HG03097 (cell line): ENCODE data around the gene PKP2.
A peak's percentile ranks its signal among the peaks of the same experiment; 100 is the strongest.

Source experiments
- ATAC-seq: cut with Tn5 transposase; IDR thresholded peaks from one replicate; pipeline ENCODE4 v1.9.1; 2021; ENCODE audit not compliant: unreplicated experiment, low FRiP score

PKP2 gene

DNA sequence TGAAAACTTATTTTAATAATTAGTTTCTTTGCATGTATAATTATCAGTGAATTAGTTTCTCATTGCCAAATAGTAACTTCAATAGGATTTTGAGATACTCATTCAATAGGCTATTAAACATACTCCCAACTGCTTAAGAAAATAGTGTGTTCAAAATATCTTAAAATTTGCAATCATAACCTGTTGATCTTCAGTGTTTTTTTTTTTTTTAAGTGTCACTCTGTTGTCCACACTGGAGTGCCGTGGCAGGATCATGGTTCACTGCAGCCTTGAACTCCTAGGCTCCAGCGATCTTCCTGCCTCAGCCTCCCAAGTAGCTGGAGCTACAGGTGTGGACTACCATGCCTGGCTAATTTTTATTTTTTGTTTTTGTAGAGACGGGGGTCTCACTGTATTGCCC is 139.4 kb downstream of the PKP2 start:
- no peak for ATAC-seq

DNA sequence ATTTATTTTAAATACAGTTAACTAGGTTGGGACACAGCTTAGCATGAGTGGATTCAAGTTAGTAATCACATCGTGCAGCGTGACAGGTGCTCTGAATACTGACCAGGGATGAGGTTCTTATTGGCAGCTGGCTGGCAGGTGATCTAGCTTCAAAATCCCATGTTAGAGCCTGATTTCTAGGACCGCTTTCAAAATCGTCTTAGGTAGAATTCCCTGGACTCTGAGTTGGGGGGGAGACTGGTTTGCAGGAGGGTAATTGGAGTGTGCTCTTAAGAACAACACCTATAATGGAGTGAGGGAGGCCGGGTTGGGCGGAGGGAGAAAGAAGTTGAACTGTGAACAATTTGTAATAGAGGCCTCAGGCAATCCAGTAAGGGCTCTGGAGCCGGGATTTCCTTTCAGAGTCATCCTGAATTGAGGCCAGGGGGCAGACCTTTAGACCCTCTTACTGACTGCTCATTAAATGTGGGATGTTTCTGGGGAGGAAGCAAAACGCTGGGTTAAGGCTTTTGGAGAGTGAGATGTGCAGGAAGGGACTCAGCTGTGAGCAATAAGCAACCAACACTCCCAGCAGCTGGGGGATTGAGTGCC is 140.0 kb downstream of the PKP2 start:
- no peak for ATAC-seq

DNA sequence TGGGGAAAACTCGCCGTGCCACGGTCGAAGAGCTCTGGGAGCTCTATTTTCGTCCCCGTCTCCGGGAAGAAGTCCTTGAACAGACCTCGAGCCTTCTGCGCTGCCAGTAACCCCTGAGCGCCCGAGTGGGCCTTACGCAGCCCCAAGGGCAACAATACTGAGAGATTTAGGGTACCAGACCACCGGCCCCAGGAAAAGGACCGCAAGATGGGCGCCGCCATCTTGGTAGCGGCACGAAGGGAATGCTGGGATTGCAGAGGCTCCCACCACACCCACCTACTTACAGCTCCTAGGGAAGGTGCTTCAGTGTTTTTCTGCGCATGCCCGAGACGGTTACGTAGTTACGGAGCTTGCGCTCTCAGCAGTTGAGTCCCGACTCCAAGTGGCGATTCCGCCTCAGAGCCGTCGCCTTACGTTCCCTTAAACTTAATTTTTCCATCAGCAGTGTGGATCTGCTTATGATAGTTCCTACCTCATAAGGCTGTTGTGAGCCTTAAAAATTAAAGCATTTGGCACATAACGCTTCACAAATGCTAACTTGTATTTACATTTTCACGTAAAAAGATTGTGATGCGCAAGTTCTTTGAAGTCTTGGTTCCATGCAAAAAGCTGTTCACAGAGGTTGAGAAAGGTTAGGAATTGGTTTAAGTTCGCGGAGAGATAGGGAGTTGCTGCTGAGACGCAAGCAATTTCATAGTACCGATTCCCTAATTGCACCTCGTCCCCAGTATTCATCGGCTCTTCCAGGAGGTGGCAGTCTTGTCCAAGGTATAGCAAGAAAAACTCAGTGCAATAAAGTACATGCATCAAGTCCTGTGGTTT is 140.7 kb downstream of the PKP2 start, which contains the start of gene YARS2:
Gene YARS2, minus strand, starts transcription at position 244 of the 822 bp plus-strand sequence. Its CDS starts 23 bp downstream, at position 221.
- ATAC-seq = peak; percentile 92

DNA sequence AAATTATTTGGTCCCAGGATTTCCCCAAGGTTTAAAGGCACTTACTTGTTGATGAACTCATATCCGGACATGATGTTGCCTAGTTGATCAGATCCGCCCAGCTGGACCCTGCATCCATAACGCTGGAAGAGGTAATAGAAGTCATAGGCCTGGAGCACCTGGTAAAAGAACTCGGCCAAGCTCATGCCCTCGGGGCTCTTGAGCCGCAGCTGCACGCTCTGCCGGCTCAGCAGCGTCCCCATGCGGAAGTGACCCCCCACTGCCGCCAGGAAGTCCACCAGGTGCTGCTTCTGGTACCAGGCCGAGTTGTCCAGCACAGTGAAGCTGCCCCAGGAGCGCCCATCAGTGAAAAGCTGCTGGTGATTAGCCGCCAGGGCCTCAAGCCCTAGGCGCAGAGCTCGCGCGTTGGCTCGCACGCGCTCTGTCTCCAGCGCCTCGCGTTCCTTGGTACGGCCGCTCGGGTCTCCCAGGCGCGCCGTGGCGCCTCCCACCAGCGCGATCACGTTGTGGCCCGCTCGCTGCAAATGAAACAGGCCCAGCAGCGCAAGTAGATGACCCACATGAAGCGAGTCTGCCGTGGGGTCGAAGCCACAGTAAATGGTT is 141.4 kb downstream of the PKP2 start:
- ATAC-seq = peak; percentile 73

DNA sequence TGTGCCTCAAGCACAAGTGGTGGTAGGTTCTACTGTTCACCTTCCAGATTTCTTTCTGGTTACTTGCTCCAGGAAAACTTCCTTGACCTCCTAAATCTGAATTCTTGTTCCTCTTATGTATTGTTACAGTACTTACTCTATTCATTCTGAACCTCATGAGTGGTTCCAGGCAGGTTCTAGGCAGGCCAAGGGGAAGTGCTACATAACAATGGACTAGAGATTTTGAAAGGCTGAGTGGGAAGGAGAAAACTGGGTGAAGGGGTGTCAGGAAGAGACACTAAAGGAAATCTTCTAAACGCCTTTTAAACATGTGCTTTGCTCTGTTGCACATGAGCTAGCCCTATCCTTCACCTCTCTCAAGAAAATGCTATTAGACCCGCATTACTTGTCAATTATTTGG is 142.5 kb downstream of the PKP2 start:
- ATAC-seq = no peak

DNA sequence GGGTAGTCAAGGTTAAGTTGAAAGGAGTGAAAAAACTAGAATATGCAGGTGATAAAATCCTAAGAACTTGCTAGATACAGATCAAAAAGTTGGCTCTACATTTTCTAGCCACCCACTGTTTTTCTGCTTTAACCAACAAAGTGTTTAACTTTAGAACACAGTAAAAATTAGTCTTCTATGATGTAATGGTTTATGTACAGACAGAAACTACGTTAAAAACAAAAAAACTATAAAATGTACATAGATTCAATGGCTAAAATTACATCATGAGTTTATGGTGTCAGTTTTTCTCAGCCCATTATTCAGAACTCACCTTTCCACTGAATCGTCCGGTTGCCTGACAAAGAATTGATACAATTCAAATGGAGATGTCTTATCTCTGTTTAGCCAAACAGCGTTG is 143.0 kb downstream of the PKP2 start:
- ATAC-seq = no peak

DNA sequence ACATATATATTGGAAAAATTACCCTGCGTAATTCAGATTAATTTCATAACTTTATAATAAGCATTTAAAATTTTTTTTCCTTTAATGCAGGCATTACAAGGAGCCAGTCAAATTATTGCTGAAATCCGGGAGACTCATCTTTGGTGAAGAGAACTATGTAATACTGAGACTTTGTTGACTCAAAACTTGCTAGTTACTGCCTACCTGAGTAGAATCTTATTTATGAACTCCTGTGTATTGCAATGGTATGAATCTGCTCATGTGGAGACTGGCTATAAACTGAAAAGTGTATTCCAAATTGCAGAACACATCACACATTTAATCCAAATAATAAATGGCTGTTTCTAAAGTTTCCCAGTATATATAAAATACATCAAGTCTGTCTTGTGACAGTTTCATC is 153.3 kb downstream of the PKP2 start:
- no peak for ATAC-seq

DNA sequence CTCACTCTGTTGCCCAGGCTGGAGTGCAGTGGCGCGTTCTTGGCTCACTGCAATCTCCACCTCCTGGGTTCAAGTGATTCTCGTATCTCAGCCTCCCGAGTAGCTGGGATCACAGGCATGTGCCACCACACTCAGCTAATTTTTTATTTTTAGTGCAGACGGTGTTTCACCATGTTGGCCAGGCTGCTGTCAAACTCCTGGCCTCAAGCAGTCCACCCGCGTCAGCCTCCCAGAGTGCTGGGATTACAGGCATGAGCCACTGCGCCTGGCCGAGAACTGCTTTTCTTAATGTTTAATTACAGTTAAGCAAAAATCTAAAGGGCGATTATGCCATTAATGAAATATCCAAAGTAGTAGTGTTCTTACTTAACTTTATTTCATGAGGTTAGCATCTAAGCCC is 154.4 kb downstream of the PKP2 start:
- no peak for ATAC-seq
